Activated CD8-positive, alpha-beta memory T cell treated with anti-CD3 and anti-CD28 coated beads, Interleukin-2, amount 10 ng/mL, durations not matched to agents 7 days and 5 days (primary cell): ENCODE data around the gene NTN3. TPM values are rescaled to one million over a fixed set of nuclear protein-coding genes. Genes with fewer than 3 reads are reported as not detected.

Experiments
- ATAC-seq: fragments of 150-1000 bp; cut with Tn5 transposase; one replicate; pipeline ENCODE4 v1.10.0; 2021; ENCODE audit warnings: moderate library complexity
- CTCF ChIA-PET: fragments of 350-600 bp; sonication (Branson Sonifier 250); formaldehyde crosslinking; loops from one replicate; lab custom pipeline; 2021; ENCODE audit warnings: antibody characterized with exemption; lab: Charles Lee
- DNase-seq: peaks from one replicate; pipeline ENCODE4 v3.0.0-alpha.2; 2020
- H3K27ac Mint-ChIP-seq: one replicate; pipeline ENCODE4 v1.8.0; 2021; ENCODE audit warnings: mild to moderate bottlenecking, mixed read lengths
- H3K27me3 Mint-ChIP-seq: one replicate; pipeline ENCODE4 v1.8.0; 2021; ENCODE audit warnings: mixed read lengths
- H3K36me3 Mint-ChIP-seq: one replicate; pipeline ENCODE4 v1.8.0; 2021; ENCODE audit warnings: mild to moderate bottlenecking, mixed read lengths
- H3K4me1 Mint-ChIP-seq: one replicate; pipeline ENCODE4 v1.8.0; 2021; ENCODE audit warnings: mixed read lengths
- H3K4me3 Mint-ChIP-seq: one replicate; pipeline ENCODE4 v1.8.0; 2021; ENCODE audit warnings: mild to moderate bottlenecking, moderate library complexity, mixed read lengths
- H3K9me3 Mint-ChIP-seq: one replicate; pipeline ENCODE4 v1.8.0; 2022; ENCODE audit warnings: low read depth, mixed read lengths
- total RNA-seq, 2 experiments: library from RNA; stranded (reverse); gene quantifications; one replicate each; pipeline ENCODE4 v1.2.3, GENCODE V29; 2021

The NTN3 gene
- total RNA-seq, 2 experiments from 2014 or later = not detected

DNA sequence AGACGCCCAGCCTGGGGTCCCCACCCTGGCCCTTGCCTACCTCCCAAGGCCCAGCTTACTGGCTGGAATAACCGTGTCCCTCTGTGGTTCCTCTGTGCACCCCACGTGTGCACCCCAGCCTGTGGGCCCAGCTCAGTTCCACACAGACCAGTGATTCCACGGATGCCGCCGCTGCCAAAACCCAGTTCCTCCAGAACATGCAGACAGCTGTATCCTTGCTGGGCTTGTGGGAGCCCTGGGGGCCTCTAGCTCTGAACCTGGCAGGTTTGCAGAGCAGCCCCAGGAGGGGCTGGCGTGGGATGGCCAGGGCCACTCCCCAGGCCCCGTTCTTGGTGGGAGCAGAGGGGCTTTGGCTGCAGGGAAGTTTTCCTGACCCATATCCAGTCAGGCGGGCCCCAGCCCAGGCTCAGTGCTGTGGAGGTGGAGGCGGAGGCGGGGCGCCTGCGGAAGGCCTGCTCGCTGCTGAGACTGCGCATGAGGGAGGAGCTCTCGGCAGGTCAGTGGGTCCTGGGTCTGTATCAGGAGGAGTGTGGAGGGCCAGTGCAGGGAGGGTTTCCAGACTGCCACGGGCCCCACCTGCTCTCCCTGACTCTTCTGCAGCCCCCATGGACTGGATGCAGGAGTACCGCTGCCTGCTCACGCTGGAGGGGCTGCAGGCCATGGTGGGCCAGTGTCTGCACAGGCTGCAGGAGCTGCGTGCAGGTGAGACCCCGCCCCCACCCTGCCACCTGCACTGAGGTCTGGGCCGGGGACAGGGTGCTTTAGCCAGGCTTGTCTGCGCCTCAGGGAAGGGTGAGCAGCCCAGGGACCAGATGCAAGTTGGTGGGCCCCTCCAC is 8.8 kb upstream of the NTN3 start:
- Mint-ChIP-seq H3K36me3 (peaks cover 2% of the 10 kb centered on the region), H3K27ac (no peak overlapping the region), H3K4me1 (peaks cover 24% of the 10 kb centered on the region), H3K4me3 (no peak overlapping the region), H3K27me3 (peaks cover 7% of the 10 kb centered on the region), H3K9me3 (no peaks in the 10 kb centered on the region)
- CTCF ChIA-PET = interaction anchor here (1.2 to 1.4 kb wide), 2 partner anchors 11 to 39 kb away, joined by 3 to 5 read pairs; no protein-coding TSS in a partner anchor
- no peak for ATAC-seq
- no peak for DNase-seq

DNA sequence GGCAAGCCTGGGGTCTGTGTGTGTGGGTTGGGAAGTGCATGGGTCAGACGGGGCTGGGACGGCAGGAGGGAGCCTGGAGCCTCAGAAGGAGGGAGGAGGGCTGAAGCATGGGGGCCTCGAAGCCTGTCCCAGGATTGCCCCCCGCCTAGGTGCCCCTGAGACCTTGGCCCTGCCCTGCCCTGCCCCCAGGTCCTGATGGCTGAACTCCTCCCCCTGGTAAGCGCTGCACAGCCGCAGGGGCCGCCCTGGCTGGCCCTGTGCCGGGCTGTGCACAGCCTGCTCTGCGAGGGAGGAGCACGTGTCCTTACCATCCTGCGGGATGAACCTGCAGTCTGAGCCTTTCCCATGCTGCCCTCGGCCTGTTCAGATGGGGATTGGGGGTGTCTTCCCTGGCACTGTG is 6.8 kb upstream of the NTN3 start:
- ATAC-seq (no peak), DNase-seq (no peak)
- Mint-ChIP-seq H3K4me1 (peaks cover 18% of the 10 kb centered on the region), H3K27me3 (peaks cover 20% of the 10 kb centered on the region), H3K4me3 (no peak overlapping the region), H3K9me3 (no peaks in the 10 kb centered on the region), H3K27ac (no peak overlapping the region), H3K36me3 (no peaks in the 10 kb centered on the region)
- CTCF ChIA-PET = interaction anchor here (1.0 to 1.4 kb wide), 2 partner anchors 10 to 37 kb away, joined by 3 to 4 read pairs; no protein-coding TSS in a partner anchor

DNA sequence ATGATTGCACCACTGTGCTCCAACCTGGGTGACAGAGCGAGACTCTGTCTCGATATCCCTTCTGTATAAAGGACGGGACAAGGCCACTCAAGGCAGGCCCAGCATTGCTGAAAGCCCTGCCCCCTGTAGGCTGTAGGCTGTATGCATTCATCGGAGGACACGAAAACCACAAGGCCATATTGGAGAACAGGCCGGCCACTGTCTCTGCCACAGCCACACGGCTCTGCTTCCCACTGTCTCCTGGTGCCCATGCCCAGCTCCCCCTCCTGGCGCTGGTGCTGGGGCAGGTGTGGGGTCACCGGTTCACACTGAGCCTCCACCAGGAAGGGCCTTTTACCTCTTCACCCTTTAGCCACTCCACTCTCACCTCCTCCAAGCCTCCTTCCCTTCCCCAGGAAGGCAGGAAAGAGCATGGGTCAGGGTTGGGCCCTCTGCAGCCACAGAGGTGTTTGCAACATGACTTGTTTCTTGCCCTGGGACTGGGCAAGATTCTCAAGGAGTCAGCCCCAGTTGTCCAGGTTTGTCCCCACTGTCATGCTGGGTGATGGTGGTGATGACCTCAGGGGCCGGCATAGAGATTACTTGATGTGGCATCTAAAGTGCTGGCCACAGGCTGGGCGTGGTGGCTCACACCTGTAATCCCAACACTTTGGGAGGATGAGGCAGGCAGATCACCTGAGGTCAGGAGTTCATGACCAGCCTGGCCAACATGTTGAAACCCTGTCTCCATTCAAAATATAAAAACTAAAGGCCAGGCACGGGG is 5.3 kb upstream of the NTN3 start:
- H3K27ac Mint-ChIP-seq = no peak overlapping the region
- CTCF ChIA-PET = no interaction called here
- DNase-seq = no peak
- H3K36me3 Mint-ChIP-seq = no peaks in the 10 kb centered on the region
- H3K4me3 Mint-ChIP-seq = no peak overlapping the region
- no peaks in the 10 kb centered on the region for H3K9me3 Mint-ChIP-seq
- H3K27me3 Mint-ChIP-seq = peaks cover 35% of the 10 kb centered on the region
- H3K4me1 Mint-ChIP-seq = peaks cover 12% of the 10 kb centered on the region
- ATAC-seq = no peak

DNA sequence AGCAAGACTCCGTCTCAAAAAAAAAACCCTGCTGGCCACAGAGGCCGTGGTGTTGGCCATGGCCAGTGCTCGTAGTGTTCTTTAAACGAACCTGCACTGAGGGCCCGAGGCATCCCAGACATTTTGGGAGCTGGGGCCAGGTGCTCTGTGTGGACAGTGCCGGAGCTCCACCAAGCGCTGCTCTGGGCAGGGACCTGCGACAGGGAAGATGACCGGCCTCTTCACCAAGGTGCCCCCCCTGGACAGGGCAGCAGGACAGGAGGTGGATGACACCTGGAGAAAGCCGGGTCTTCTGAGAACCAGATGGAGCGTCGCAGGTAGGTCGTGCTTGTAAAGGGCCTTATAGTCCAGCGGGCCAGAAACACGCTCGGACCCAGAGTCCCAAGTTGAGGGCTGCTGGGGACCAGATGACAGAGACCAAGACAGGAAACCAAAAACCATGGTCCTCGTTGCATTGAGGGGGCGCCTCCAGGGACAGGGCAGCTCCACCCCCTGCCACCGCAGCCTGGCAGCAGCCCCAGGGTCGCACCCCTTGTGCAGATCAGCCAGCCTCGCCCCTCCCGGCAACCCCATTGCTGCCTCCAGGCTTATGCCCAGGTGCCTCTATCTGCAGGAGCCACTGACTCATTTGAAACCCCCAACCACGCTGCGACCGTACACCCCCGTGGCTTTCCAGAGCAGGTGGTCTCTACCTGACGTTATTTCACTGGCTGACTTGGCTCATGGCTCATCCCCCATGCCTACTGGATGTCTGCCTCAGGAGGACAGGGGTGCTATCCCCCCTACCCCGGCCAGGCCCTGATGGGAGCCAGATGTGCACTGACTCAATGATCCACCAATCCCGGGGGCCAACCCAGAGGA is 4.2 kb upstream of the NTN3 start:
- CTCF ChIA-PET = no interaction called here
- Mint-ChIP-seq H3K27me3 (peaks cover 36% of the 10 kb centered on the region), H3K4me1 (peaks cover 8% of the 10 kb centered on the region), H3K4me3 (no peak overlapping the region), H3K27ac (no peak overlapping the region), H3K36me3 (no peaks in the 10 kb centered on the region), H3K9me3 (no peaks in the 10 kb centered on the region)
- ATAC-seq (no peak), DNase-seq (no peak)

DNA sequence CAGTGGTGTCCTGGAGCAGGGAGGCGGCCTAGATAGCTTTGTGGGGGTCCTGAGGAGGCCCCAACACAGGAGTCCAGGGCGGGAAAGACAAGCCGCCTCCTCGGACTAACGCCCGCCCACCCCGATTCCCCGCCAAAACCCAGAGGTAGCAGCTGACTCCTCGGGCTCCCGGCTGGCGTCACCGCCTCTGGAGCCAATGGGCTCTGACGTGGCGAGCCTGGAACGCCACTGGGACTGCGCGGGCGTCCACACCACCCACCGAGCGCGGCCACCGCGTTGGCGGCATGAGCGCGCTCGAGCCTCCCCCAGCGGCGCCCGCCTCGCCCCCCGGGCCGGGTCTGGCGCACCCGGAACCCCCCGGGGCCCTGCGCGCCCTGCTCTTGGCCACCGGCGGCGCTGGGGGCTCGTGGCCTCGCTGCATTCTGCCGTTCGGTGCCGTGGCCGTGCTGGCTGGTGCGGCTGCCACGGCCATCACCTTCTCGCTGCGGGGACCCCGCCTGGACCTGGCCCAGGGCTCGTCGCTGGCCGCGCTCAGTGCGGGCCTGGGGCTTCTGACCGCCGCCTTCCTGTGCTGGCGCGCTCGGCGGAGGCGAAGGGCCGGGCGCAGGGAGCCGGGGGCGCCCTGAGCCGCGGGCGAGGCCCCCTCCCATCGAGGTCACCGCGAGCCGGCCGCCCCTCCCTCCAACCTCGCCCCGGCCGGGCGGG is 3.4 kb upstream of the NTN3 start:
- Mint-ChIP-seq H3K9me3 (no peaks in the 10 kb centered on the region), H3K4me3 (no peak overlapping the region), H3K4me1 (peaks cover 8% of the 10 kb centered on the region), H3K36me3 (no peaks in the 10 kb centered on the region), H3K27me3 (peaks cover 43% of the 10 kb centered on the region), H3K27ac (no peak overlapping the region)
- DNase-seq (no peak), ATAC-seq (peak; percentile 24)
- CTCF ChIA-PET = interaction anchor here (0.7 to 2.6 kb wide), 4 partner anchors 8 to 46 kb away, joined by 3 to 9 read pairs (median 4); partner anchors contain the start of genes ATP6V0C and TEDC2

DNA sequence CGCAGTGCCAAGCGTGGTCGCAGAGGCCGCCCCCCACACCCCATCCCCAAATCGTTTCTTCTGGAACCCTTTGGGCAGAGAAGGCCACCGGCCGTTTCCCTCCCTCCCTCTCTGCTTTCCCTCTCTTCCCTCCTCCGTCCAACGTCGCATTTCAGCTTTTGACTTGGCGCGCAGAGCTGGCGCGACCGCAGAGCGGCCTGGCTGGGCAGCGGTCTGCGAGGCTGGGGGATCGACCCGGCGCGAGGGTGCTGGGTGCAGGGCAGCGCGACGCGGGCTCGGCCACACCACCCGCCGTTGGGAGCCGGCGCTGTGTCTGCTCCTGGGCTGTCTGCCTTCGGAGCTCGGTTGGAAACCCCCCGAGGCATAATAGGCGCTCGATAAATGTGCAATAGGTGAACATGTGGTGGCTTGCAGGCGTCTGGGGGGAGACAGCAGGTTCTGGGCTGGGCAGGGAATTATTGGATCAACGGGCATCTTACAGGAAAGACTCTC is 2.8 kb upstream of the NTN3 start:
- H3K4me1 Mint-ChIP-seq = peaks cover 8% of the 10 kb centered on the region

DNA sequence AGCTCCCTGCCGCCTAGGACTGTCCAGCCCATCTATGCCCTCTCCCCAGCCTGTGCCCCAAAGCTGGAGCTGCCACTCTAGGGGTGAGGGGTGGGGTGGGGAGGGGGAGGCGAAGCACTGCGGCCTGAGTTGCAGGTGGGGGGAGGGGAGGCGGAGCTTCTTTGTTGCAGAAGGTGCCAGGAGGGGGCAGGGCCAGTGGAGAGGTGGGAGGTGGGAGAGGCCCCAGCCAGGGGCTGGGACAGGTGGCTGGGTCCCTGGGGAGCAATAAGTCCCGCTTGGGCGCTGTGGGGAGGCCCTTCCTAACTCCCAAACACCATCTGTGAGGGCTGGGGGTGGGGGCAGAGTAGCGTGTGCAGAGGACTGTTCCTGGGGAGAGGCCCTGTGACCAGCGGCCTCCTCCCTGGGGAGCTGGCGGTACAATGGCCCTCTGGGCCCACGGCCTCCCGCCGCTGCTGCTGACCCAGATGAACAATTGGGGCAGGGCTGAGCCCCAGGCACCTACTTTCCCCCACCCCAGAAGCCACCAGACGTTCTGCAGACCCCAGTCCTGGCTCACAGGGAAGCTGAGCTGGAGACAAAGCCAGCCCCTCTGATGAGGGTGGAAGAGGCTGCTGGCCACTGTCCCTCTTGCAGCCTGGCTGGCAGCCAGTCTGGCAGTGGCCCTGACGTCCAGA is 2.2 kb upstream of the NTN3 start:
- CTCF ChIA-PET = interaction anchor here (0.6 to 2.6 kb wide), 6 partner anchors 9 to 48 kb away, joined by 3 to 9 read pairs (median 3); partner anchors contain the start of genes ATP6V0C and TEDC2
- Mint-ChIP-seq H3K4me1 (peaks cover 10% of the 10 kb centered on the region), H3K9me3 (no peaks in the 10 kb centered on the region), H3K27ac (no peak overlapping the region), H3K27me3 (peaks cover 51% of the 10 kb centered on the region), H3K36me3 (no peaks in the 10 kb centered on the region), H3K4me3 (no peak overlapping the region)
- no peak for ATAC-seq
- no peak for DNase-seq

More for the DNA sequence above, 2.8 kb upstream of the NTN3 start:
- peak; percentile 14 for ATAC-seq
- Mint-ChIP-seq H3K4me3 (no peak overlapping the region), H3K36me3 (no peaks in the 10 kb centered on the region), H3K27me3 (peaks cover 49% of the 10 kb centered on the region), H3K9me3 (no peaks in the 10 kb centered on the region), H3K27ac (no peak overlapping the region)
- DNase-seq = no peak
- CTCF ChIA-PET = interaction anchor here (0.6 to 2.6 kb wide), 6 partner anchors 8 to 47 kb away, joined by 3 to 9 read pairs (median 3); partner anchors contain the start of genes ATP6V0C and TEDC2

DNA sequence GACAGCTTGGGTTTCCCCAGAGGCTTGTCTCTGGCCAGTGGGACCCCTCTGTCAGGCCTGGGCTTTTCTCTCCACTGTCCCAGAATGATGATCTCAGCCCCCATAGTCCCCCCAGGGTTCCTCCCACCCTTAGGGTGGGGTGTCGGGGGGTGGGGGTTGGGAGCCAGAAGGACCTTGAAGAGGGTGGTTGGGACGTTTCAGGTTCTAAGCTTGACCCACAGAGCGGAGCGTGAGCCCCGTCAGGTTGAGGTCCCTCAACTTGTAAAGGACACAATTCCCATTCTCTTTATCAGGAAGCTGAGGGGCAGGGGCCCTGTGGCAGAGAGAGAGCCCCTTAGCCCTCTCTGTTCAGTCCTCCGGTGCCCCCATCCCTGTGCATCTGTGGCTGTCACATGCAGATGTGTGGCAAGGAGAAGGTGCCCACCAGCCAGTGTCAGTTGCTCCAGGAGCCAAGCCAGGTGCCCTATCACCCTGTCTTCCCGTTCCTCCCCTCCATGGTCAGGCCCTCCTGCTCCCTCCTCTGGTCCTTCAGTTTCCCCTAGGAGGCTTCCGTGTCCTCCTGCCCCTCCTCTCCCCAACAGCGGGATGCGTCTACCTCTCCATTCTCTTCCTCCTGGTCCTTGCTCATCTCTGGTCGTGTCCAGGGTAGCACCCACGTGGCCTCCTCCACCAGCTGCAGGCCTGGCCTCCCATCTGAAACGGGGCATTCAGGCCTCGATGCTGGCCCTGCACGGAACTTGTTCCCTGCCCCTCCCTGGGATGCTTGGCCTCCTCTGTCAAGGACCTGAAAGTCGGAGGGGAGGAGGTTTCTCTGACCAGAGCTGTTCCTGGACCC is 1.5 kb upstream of the NTN3 start:
- Mint-ChIP-seq H3K36me3 (no peaks in the 10 kb centered on the region), H3K27me3 (peaks cover 51% of the 10 kb centered on the region), H3K9me3 (no peaks in the 10 kb centered on the region), H3K4me3 (no peak overlapping the region), H3K4me1 (peaks cover 10% of the 10 kb centered on the region), H3K27ac (no peak overlapping the region)
- CTCF ChIA-PET = interaction anchor here (1.0 to 2.6 kb wide), 5 partner anchors 11 to 330 kb away, joined by 3 to 9 read pairs (median 3); no protein-coding TSS in a partner anchor
- DNase-seq = no peak
- no peak for ATAC-seq

DNA sequence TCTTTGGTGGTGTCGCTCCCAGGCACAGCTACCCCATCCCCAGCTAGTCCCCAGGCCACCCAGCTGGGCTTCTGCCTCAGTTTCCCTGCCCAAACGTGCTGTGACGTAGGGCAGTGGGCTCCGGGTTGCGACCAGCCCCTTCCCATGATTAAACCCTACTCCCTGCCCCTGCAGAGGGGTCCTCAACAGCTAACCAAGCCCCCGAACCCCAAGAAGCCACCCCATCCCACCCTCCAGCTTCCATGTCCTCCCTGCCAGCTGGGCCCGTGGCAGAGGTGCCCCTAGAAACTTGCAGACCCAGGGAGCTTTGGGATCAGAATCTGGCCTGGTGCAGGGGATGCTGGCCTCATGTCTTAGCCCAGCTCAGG is 879 bp upstream of the NTN3 start:
- peaks cover 10% of the 10 kb centered on the region for H3K4me1 Mint-ChIP-seq
- CTCF ChIA-PET = interaction anchor here (1.0 to 2.6 kb wide), 4 partner anchors 16 to 330 kb away, joined by 3 to 9 read pairs (median 4); no protein-coding TSS in a partner anchor
- H3K9me3 Mint-ChIP-seq = no peaks in the 10 kb centered on the region
- no peaks in the 10 kb centered on the region for H3K36me3 Mint-ChIP-seq
- no peak overlapping the region for H3K4me3 Mint-ChIP-seq
- peaks cover 51% of the 10 kb centered on the region for H3K27me3 Mint-ChIP-seq
- ATAC-seq (no peak), DNase-seq (no peak)
- H3K27ac Mint-ChIP-seq = no peak overlapping the region

DNA sequence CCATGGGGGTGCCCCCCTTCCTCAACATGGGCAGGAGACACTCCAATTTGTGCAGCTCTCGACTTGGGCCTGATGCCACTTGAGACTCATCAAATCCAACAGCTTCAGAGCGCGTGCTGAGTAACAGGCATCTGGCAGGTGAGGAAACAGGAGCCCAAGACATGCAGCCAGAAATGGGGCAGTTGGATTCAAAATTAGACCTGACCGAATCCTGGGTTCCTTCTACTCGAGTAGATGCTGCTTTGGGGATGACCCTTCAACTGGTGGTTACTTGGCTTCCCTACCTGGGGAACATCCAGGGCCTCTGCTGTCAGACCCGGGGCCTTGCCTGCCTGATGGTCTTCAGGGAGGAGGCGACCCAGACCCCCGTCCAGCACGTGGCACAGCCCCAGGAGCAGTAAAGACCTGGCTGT is 488 bp upstream of the NTN3 start:
- no peak overlapping the region for H3K27ac Mint-ChIP-seq
- CTCF ChIA-PET = interaction anchor here (1.0 to 2.6 kb wide), 3 partner anchors 31 to 331 kb away, joined by 3 to 9 read pairs (median 3); no protein-coding TSS in a partner anchor
- DNase-seq (no peak), ATAC-seq (no peak)
- no peaks in the 10 kb centered on the region for H3K9me3 Mint-ChIP-seq
- peaks cover 10% of the 10 kb centered on the region for H3K4me1 Mint-ChIP-seq
- H3K36me3 Mint-ChIP-seq = no peaks in the 10 kb centered on the region
- no peak overlapping the region for H3K4me3 Mint-ChIP-seq
- peaks cover 51% of the 10 kb centered on the region for H3K27me3 Mint-ChIP-seq
